NOMO-1 treated with DMSO at 0.1 percent for 48 hours (cell line): Measurements from ENCODE around the gene ADAMTS2.

Experiments
- DNase-seq: peaks from one replicate; lab custom pipeline; 2025; ENCODE audit not compliant: unreplicated experiment; lab: John Stamatoyannopoulos, UW

ADAMTS2 gene

DNA sequence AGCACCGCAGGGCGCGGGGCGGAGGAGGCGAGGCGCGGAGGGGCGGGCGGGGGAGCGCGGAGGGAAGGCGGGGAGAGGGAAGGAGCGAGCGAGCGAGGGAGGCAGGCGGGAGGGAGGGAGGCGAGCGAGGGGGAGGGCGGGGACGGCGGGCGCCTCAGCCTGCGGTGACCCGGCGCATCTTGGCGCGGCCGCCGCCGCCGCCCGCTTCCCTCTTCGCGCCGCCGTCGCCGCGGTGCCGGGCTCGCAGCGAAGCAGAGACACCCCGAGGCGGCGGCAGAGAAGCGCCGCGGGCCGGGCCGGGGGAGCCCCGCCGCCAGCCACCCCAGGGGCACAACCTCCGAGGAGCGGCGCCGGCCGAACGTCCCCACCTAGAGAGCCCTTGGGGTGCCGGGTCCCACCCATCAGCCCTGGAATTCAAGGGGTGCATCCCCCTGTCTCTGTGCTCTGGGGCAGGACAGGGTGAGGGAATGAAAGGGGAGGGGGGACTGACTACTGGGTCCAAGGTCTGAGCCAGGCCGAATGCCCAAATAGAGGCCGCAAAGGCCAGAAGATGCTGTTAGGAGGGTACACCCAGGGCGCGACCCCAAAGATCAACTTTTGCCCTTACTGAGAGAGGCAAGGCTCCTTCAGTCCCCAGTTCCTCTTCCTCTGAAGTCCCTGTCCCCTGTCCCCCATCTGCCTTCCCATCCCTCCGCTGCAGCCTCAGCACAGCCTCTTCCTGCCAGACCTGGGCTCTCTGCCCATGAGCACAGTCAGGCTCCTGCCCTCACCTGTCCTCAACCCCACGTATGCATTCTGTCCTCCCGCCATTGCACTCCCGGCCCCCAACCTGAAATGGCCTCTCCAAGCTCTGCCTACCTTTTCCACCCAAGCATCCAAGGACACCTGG lies at the start of gene ADAMTS2:
Gene ADAMTS2, minus strand, starts transcription at position 29 of the 889 bp plus-strand sequence. CDS start 133 bp downstream, outside the sequence.
- DNase-seq = peak; percentile 52

DNA sequence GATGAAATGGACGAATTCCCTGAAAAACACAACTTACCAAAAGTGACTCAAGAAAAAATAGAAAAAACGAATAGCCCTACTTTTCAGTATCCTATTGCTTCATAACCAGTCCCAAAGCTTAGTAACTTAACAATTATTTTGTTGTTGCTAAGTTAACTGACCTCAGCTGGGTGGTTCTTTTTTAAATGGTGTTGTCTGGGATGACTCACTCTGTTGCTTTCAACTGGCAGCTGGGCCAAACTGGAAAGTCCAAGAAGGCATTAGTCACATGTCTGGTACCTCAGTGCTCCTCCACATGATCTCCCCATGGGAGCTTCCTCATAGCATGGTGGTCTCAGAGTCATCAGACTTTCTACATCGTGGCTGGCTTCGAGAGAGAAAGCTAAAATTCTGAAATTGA lies 47.8 kb upstream of the ADAMTS2 start:
- DNase-seq = no peak

DNA sequence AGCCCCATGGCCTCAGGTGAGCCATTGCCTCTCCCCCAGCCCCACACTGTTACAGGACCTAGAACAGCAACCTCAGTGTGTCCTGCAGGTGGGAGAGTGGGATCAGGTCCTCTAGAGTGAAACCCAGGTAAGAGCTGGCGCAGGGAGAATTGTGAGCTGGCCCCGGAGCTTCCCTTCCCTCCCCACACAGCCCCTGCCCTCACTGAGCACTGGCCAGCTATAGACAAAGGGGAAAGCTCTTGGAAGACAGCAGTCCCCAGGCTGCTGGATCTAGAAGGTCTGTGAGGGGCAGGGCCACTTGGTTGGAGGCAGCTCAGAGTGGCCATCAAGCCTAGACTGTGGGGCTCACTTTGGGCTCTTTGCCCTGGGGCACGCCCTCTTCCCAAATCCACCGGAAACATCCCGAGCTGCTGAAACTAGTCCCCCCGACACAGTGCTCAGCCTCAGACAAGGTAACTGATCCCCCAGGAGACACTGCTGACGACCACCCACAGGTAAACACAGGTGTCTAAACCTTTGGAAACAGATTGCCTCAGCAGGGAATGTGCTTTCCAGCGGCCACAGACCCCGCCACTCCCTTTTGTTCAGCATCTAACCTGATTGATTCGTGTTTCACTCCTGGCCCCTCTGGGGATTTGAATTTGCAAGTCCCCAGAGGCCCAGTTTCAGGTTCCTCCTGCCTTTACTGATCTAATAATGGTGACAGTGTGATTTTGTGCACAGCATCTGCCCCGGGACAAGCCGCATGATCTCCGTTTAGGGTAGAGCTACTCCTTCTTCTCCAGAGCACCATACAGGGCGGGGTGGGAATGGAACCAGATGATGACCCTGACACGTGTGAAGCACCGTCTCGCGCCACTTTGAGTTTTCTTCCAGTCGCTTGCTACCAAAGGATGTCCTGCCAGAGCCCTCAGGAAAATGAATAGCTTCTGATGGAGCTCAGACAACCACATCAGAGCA lies 42.2 kb upstream of the ADAMTS2 start:
- no peak for DNase-seq

DNA sequence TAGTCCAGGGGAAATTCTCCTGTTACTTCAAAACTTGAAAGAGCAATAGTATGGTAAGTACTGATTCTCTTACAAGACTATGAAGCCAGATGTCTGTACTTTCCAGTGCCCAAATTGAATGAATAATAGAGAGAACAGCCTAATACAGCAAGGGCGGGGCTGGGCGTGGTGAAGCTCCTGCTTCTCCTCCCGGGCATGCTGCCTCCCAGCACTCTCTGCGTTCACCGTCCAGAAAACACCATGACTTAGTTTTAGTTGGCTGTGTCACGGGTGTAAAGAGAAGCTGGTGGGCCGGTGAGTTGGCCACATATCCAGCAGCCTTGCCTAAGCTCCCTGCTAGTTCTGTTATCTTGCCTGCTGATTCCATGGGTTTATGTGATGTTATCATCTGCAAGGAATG lies 40.7 kb upstream of the ADAMTS2 start:
- no peak for DNase-seq

DNA sequence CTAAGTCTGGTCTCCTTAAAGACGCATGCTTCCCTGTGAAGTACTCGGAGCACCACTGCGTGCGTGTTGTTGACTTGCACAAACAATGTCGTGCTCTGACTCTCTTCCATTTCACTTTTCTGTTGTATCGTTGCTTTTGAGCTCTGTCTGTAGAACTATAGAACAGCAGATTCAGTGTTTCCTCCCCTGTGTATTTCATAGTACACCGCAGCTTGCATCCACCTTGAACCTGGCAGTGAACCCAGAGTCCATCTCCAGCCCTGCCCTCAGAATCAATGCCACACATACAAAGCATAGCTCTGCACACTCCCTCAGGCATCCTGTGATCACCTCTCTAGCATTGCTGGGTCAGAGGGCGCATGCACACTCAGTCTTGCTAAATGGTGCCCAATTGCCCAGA lies 37.2 kb upstream of the ADAMTS2 start:
- DNase-seq = no peak

DNA sequence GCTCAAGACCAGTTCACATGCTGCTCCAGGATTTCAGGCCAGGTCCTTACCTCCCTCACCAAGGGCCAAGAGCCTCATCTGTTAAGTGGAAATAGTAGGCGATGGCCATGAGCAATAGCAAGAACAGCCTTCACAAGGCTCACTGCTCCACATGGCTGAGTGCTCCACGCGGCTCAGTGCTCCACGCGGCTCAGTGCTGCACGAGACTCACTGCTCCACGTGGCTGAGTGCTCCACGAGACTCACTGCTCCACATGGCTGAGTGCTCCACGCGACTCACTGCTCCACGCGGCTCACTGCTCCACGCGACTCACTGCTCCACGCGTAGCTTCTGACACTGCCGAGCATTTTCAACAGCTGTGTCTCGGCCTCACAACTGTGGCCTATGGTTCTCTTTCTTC lies 36.4 kb upstream of the ADAMTS2 start:
- DNase-seq = no peak

DNA sequence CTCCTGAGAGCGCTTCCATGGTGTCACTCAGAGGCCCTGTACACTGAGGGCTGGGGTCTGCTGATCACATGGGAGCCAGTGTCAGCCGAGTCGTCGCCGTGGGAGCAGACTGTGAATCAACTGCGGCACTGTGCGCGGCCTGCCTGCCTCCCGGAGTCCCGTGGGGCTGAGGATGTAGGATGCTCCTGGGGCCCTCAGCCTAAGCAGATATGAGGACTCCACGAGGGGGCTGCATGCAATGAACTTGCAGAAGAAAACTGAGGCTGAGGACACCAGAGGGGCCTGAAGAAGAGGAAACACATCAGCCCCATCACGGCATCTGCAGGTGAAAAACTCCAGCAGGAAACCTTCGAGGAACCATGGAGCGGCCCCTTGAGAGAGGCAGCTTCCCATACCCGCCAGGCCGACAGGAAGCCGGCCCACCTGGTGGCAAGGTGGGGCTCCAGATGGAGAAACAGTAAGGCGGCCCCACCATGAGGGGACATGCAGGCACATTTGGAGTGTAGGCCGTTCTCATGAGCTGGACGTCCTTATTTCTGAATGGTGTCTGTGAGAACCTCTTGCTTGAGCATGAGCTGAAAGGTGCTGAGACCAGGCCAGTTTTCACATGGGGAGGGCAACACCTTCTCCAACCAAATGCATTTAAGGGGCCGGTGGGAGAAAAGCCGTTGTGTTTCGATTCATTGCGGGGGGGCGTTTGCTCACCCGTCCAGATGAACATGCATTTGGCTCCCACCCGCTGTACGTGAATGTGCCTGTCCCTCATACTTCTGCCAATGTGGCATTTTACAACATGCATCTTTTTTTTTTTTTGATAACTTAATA lies 35.2 kb upstream of the ADAMTS2 start:
- DNase-seq = no peak

DNA sequence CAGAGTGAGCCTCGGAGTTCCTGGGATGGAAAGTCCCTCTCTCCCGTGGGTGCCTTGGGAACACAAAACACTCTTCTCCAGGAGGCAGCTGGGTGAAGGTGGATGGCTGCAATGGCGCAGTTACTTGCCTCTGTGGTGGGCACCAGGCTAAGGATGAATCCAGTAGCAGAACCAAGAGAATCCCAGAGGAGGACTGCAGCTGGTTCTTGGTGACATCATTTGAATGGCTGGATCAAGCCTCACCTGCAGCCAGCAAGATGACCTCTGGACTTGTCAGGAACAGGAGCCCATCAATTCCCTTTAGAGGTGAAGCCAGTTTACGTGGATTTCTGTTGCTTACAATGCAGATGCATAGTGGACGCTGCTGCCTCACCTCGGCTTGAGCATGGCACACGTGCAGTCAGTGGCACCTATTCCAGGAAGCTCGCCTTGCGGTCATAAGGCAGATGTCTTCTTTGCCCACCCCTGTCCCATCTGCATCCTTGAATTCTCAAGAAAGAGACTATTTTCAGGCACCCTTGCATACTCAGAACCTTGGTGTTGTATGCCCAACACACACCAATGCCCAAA lies 34.1 kb upstream of the ADAMTS2 start:
- DNase-seq = no peak

DNA sequence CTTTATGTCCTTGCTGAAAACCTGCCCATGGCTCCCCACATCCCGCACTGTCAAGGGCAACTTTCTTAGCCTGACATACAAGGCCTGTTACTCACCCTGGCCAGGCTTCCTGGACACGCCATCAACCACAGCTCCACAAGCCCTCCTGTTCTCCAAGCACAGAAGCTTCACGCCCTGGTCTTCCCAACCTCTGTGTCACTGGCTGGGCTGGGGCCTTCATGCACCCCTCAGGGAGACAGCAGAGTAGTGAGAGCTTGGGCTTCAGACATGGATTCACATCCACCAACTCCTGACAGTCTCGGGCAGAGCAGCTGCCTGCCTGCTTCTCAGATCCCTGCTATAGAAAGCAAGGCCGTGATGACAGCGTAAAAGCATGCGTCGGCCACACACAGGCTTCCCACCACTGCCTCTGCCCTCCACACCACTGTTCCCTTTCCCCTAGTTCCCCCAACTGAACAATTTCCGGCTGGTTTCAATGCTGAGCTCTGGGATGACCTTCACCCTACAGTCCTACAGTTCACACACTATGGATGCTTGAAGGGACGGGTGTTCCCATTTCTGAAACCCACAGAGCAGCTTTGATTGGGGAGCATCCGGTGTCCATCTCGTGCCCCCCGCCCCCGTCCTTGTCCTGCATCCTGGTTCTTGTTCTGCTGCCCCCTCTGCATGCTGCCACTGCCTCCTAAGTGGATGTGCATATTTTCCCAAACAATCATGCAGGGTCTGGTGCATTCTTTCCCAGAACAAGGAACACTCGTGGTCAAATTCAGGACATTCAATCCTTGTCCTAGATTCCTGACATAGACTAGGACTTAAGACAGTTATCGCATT lies 33.4 kb upstream of the ADAMTS2 start:
- DNase-seq = no peak

DNA sequence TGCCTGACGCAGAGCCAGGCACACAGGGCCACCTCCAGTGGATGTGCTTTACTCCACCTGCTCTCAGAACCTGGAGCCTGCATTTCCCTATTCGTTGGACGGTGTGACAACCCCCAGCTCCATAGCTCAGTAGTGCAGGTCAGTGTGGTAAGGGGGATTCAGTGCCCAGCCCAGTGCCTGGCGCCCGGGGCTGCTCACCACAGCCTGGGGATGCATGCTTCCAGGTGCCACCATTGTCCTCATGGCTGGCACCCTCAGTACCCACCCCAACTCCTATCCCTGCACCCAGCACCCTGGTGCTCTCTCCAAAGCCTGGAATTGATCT lies 32.8 kb upstream of the ADAMTS2 start:
- DNase-seq = no peak

DNA sequence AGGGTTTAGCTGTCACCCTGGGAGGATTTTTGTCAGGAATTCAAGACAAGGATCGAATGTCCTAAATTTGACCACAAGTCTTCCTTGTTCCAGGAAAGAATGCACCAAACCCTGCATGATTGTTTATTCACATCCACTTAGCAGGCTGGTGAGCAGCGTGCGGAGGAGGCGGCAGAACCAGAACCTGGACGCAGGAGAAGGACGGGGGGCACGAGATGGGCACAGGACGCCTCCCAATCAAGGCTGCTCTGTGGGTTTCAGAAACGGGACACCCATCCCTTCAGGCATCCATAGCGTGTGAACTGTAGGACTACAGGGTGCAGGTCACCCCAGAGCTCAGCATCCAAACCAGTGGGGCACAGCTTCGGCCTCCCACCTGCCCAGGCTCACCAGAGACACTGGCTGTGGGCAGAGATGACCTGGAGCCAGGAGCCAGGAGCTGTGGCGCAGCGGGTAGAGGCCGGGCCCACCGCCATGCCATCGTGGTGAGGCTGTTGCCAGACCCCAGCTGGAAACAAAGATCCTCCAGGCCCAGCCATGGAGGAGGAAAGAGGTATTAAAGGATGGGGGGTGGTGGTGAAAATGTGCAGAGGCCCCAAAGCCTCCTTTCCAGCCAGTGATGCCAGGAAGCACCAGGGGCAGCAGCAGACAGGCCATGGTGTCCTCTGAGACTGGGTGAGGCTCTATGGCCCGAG lies 32.3 kb upstream of the ADAMTS2 start:
- DNase-seq = no peak

DNA sequence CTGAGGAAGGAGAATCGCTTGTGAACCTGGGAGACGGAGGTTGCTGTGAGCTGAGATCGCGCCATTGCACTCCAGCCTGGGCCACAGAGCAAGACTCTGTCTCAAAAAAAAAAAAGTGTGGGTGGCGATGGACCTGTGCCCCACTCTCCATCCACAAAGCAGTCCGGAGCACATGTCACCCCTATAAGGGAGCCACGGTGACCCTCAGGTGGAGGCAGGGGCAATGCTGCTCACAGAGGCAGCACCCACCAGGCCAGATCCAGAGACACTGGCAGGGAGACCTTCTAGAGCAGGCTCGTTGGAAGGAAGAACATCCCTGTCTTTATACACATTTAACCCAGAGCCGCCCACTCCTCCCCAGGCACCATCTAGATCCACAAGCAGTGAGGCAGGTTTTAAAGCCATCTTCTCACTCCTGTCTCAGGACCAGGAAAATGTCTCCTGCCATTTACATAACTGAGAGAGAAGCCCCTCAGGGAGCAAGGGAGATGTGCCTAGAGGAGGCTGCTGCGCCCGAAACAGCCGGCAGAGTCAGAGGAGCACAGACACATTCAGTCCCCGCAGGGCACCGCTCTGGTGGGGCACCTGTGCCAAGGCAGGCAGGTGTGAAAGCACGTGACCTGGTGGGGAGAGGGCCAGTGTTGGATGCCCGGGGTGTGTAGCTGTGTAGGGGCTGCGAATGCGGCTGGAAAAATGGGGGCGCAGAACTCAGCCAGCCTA lies 31.6 kb upstream of the ADAMTS2 start:
- no peak for DNase-seq

DNA sequence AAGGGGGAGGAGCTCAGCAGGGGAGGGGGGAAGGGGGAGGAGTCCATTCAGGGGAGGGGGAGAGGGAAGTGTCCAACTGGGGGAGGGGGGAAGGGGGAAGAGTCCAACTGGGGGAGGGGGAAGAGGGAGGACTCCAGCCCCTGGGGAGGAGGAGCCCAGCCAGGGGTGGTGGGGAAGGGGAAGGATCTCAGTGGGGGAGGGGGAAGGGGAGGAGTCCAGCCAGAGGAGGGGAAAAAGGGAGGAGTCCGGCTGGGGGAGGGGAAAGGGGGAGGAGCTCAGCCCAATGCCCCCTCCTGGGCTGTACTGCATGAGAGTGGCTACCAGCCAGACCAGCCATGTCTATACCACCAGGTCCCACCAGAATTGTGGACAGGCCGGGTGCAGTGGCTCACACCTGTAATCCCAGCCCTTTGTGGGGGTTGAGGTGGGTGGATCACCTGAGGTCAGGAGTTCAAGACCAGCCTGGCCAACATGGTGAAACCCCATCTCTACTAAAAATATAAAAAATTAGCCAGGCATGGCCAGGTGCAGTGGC lies 30.6 kb upstream of the ADAMTS2 start:
- DNase-seq = no peak

DNA sequence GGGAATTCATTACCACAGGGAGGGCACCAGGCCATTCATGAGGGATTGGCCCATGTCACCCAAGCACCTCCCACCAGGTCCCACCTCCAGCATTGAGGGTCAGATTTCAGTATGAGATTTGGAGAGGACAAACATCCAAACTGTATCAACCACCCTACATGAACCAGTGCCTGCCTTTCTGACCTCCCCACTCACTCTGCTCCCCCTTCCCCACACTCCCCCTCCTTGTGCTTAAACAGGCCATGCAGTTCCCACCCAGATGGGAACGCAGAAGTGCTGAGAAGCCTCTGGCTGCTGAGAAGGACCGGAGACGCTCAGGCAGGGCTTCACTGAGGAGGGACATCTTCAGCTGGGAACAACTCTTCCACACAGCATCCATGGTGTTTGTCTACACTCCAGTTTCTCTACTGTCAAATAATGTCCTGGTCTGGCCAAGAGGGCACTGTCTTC lies 30.0 kb upstream of the ADAMTS2 start:
- DNase-seq = no peak

DNA sequence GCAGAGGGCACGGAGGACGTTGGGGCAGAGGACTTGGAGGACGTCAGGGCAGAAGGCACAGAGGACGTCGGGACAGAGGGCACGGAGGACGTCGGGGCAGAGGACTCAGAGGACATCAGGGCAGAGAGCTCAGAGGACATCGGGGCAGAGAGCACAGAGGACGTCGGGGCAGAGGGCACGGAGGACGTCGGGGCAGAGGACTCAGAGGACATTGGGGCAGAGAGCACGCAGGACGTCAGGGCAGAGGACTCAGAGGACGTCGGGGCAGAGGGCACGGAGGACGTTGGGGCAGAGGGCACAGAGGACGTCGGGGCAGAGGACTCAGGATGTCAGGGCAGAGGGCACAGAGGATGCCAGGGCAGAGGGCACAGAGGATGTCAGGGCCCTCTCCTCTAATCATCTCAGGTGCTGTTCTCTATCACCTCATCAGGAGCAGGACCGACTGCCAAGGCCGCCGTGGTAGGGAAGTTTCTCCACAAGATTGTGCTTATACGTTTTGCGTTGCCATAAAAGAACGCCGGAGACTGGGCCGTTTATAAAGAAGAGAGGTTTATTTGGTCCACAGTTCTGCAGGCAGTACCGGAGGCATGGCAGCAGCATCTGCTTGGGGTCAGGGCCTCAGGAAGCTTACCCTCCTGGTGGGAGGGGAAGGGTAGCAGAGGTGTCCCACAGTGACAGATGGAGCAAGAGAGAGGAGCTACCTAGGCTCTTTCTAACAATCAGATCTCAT lies 29.4 kb upstream of the ADAMTS2 start:
- no peak for DNase-seq

DNA sequence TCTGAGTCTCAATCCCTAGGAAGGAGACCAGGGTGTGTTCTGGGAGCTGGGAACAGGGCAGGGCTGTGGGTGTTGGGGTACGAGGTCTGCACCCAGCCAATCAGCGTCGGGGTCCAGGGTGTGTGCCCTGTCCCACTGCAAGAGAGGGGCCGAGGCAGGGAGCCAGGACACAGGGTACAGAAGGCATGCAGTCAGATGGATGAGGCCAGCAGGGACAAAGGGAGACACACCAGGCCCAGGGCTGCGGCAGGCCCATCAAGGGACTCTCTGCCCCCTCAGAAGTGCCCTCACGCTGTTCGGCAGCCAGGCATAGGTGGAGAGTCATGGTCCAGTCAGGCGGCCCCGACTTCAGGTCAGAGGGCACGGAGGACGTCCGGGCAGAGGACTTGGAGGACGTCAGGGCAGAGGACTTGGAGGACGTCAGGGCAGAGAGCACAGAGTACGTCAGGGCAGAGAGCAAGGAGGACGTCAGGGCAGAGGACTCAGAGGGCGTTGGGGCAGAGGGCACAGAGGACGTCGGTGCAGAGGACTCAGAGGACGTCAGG lies 28.8 kb upstream of the ADAMTS2 start:
- DNase-seq = no peak
